IMR-90 (cell line): ENCODE data around the gene HEATR5A. TPM values are rescaled to one million over a fixed set of nuclear protein-coding genes. Genes with fewer than 3 reads are reported as not detected.

ENCODE experiments used
- ATAC-seq: fragments of 200-7000 bp; cut with Tn5 transposase; 2 replicates; pipeline ENCODE4 v1.9.1; 2020; ENCODE audit warnings: low read depth, mild to moderate bottlenecking, moderate library complexity
- BruUV-seq: library from RNA; stranded (reverse); fragments of 400-500 nt; replicated peaks from 2 replicates; lab custom pipeline; 2021; lab: Mats Ljungman, UMichigan
- CTCF ChIA-PET: fragments of 300-600 bp; formaldehyde crosslinking; extraction: SDS; loops from one replicate; lab custom pipeline; 2021; ENCODE audit warnings: antibody characterized with exemption; lab: Yijun Ruan, JAX
- POLR2A ChIA-PET: fragments of 300-600 bp; sonication (Branson Sonifier 250); formaldehyde crosslinking; loops from one replicate; lab custom pipeline; 2022; ENCODE audit warnings: antibody characterized with exemption; ENCODE audit not compliant: unreplicated experiment; lab: Charles Lee
- DNase-seq: peaks from one replicate; pipeline ENCODE4 v3.0.0; 2013
- H2AFZ ChIP-seq: replicated peaks from 2 replicates; pipeline ENCODE3; 2013; ENCODE audit warnings: low read length, mild to moderate bottlenecking; ENCODE audit not compliant: poor library complexity
- H2AK5ac ChIP-seq: 2 replicates; pipeline ENCODE4 v1.6.1; 2013; ENCODE audit warnings: low read depth, low read length, inconsistent platforms
- H2AK9ac ChIP-seq: replicated peaks from 2 replicates; pipeline ENCODE3; 2013; ENCODE audit warnings: mild to moderate bottlenecking, low read depth, low read length, moderate library complexity; ENCODE audit not compliant: poor library complexity
- H2BK120ac ChIP-seq: 2 replicates; pipeline ENCODE4 v1.6.1; 2013; ENCODE audit warnings: low read depth, low read length, inconsistent platforms
- H2BK15ac ChIP-seq: 3 replicates; pipeline ENCODE4 v1.6.1; 2013; ENCODE audit warnings: low read depth, low read length, inconsistent platforms
- H2BK20ac ChIP-seq: 2 replicates; pipeline ENCODE4 v1.6.1; 2013; ENCODE audit warnings: low read depth, mild to moderate bottlenecking, inconsistent platforms, low read length, moderate library complexity
- H2BK5ac ChIP-seq: 2 replicates; pipeline ENCODE4 v1.6.1; 2013; ENCODE audit warnings: mild to moderate bottlenecking, low read depth, low read length, inconsistent platforms; ENCODE audit not compliant: poor library complexity, severe bottlenecking
- H3K14ac ChIP-seq: replicated peaks from 2 replicates; pipeline ENCODE4 v1.6.1; 2013; ENCODE audit warnings: low read depth, low read length, inconsistent platforms
- H3K18ac ChIP-seq: 2 replicates; pipeline ENCODE4 v1.6.1; 2013; ENCODE audit warnings: low read depth, low read length, control low read depth
- H3K23ac ChIP-seq: 2 replicates; pipeline ENCODE4 v1.6.1; 2013; ENCODE audit warnings: low read depth, low read length, inconsistent platforms
- H3K27ac ChIP-seq: 2 replicates; pipeline ENCODE4 v1.5.1; 2013; ENCODE audit warnings: mild to moderate bottlenecking, control low read depth, low read length; ENCODE audit not compliant: insufficient read depth
- H3K27me3 ChIP-seq: 2 replicates; pipeline ENCODE4 v1.6.1; 2013; ENCODE audit warnings: low read length; ENCODE audit not compliant: control insufficient read depth, insufficient read depth
- H3K36me3 ChIP-seq: 2 replicates; pipeline ENCODE4 v1.6.1; 2013; ENCODE audit warnings: low read length, mixed read lengths; ENCODE audit not compliant: control insufficient read depth, insufficient read depth
- H3K4ac ChIP-seq: 2 replicates; pipeline ENCODE4 v1.6.1; 2013; ENCODE audit warnings: low read depth, low read length, inconsistent platforms
- H3K4me1 ChIP-seq: 2 replicates; pipeline ENCODE4 v1.6.1; 2013; ENCODE audit warnings: low read length, mixed read lengths; ENCODE audit not compliant: control insufficient read depth, insufficient read depth
- H3K4me2 ChIP-seq: 2 replicates; pipeline ENCODE4 v1.6.1; 2013; ENCODE audit warnings: low read depth, mild to moderate bottlenecking, control low read depth, low read length, moderate library complexity
- H3K4me3 ChIP-seq: 2 replicates; pipeline ENCODE4 v1.5.1; 2013; ENCODE audit warnings: low read depth, mild to moderate bottlenecking, control low read depth, low read length, moderate library complexity; ENCODE audit not compliant: insufficient read depth
- H3K56ac ChIP-seq: 2 replicates; pipeline ENCODE4 v1.6.1; 2013; ENCODE audit warnings: low read length, inconsistent platforms; ENCODE audit not compliant: insufficient read depth; ENCODE audit errors: extremely low read depth
- H3K79me1 ChIP-seq, 2 experiments: 2 replicates each; pipeline ENCODE4 v1.6.1; 2013; ENCODE audit warnings: low read length in 2 of 2, inconsistent platforms in 1 of 2, low read depth in 1 of 2
- H3K9ac ChIP-seq: 2 replicates; pipeline ENCODE4 v1.6.1; 2013; ENCODE audit warnings: low read depth, low read length, control low read depth
- H3K9me1 ChIP-seq: 2 replicates; pipeline ENCODE4 v1.6.1; 2013; ENCODE audit warnings: low read length, inconsistent platforms; ENCODE audit not compliant: insufficient read depth
- H3K9me3 ChIP-seq: 2 replicates; pipeline ENCODE4 v1.6.1; 2013; ENCODE audit warnings: low read length; ENCODE audit not compliant: control insufficient read depth, insufficient read depth
- H4K20me1 ChIP-seq: 2 replicates; pipeline ENCODE4 v1.6.1; 2013; ENCODE audit warnings: low read length, inconsistent platforms; ENCODE audit not compliant: insufficient read depth
- H4K5ac ChIP-seq: 2 replicates; pipeline ENCODE4 v1.6.1; 2013; ENCODE audit warnings: mild to moderate bottlenecking, low read depth, low read length, control low read depth
- H4K8ac ChIP-seq, 2 experiments: 2 replicates each; pipeline ENCODE4 v1.6.1; 2013; ENCODE audit warnings: low read depth in 2 of 2, low read length in 2 of 2, control low read depth in 1 of 2, inconsistent platforms in 1 of 2
- H4K91ac ChIP-seq: 2 replicates; pipeline ENCODE4 v1.6.1; 2013; ENCODE audit warnings: low read depth, low read length, inconsistent platforms; ENCODE audit not compliant: insufficient read depth
- CEBPB ChIP-seq: IDR thresholded peaks from 2 replicates; pipeline ENCODE4 v1.6.1; 2012; ENCODE audit warnings: low read depth, low read length, improper control_type of control experiment
- MAZ ChIP-seq: IDR thresholded peaks from 2 replicates; pipeline ENCODE4 v1.6.1; 2012; ENCODE audit warnings: low read depth, mild to moderate bottlenecking, low read length, improper control_type of control experiment, moderate library complexity, borderline replicate concordance
- NFE2L2 ChIP-seq: fragments of 150-350 bp; IDR thresholded peaks from 2 replicates; pipeline ENCODE4 v1.6.1; 2016; ENCODE audit warnings: low read depth, mild to moderate bottlenecking, low read length
- POLR2A ChIP-seq: IDR thresholded peaks from 2 replicates; pipeline ENCODE4 v1.6.1; 2012; ENCODE audit warnings: mild to moderate bottlenecking, low read depth, low read length
- RAD21 ChIP-seq: IDR thresholded peaks from 2 replicates; pipeline ENCODE4 v1.6.1; 2012; ENCODE audit warnings: low read length, improper control_type of control experiment
- RFX5 ChIP-seq: IDR thresholded peaks from 2 replicates; pipeline ENCODE4 v1.8.0; 2012; ENCODE audit warnings: low read depth, mild to moderate bottlenecking, low read length, moderate library complexity
- WGBS, 2 experiments: methylation state at CpG; one replicate each; pipeline versions ENCODE4 v1.1.5 to v1.1.7; 2013; ENCODE audit warnings: missing lambda C conversion rate in 2 of 2; ENCODE audit not compliant: insufficient read length in 1 of 2; ENCODE audit errors: extremely low coverage in 2 of 2; 5-methylcytosine and 5-hydroxymethylcytosine counted together
- dilution Hi-C: fragments of 300-500 bp; cut with HindIII; formaldehyde crosslinking; loops from one replicate; pipeline ENCODE4 v1.14.3; 2018; ENCODE audit warnings: low sequenced_read_pairs; ENCODE audit not compliant: unreplicated experiment
- in situ Hi-C: fragments of 300-500 bp; cut with MboI; formaldehyde crosslinking; loops from 3 replicates; pipeline ENCODE4 v1.14.3; 2019; ENCODE audit warnings: low sequenced_read_pairs, inconsistent platforms, mixed read lengths
- intact Hi-C: fragments of 100-400 bp; cut with micrococcal nuclease; formaldehyde crosslinking; loops from 2 replicates; pipeline ENCODE4 v1.10.0; 2022
- polyA plus RNA-seq, 3 experiments: library from polyadenylated mRNA; depleted of rRNA; stranded (reverse); fragments of >200 nt; gene quantifications; 2 replicates each; pipeline ENCODE4 v1.2.3, GENCODE V29; 2012; ENCODE audit warnings: low replicate concordance in 1 of 3
- total RNA-seq: library from RNA; depleted of rRNA; stranded (reverse); fragments of >200 nt; gene quantifications from 2 replicates; pipeline ENCODE4 v1.2.3, GENCODE V29; 2012
- TF ChIP-seq, protein P1 (sequence below): conservative IDR thresholded peaks from 2 replicates; pipeline ENCODE4 v1.5.1; 2012; ENCODE audit warnings: mild to moderate bottlenecking, low read depth, low read length, improper control_type of control experiment
- TF ChIP-seq, protein P2 (sequence below): fragments of 150-350 bp; IDR thresholded peaks from 2 replicates; pipeline ENCODE4 v1.6.1; 2016; ENCODE audit warnings: low read depth, mild to moderate bottlenecking, low read length, moderate library complexity, borderline replicate concordance

Gene HEATR5A
- total and polyA plus RNA-seq, 2 of the 4 experiments (the other 2 are of a cell fraction): 14.0 to 48.9 TPM

DNA sequence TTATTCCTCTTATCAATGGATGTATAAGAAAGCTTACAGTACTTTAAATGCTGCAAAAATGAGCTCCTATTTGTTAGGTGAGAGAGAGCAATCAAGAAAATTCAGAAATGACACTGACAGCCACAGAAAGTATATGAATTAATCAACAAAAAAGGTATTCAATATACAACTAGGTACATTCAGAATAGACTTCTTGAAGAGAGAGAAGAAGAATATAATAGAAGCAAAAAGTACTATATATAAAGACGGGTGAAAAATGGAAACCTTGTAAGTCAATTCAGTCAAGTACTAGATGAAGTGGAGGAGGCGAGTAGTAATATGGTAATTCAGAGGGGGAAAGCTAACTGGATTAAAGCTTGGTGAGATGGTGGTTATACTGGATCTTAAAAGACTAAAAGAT, 74.3 kb downstream of the HEATR5A start:
- in situ Hi-C loops: no loop called here
- H3K4ac ChIP-seq: no peak overlapping the region

More for the DNA sequence above, 74.3 kb downstream of the HEATR5A start:
- intact Hi-C loops: no loop called here
- Histone ChIP-seq H3K9me1 (peaks cover 3% of the 10 kb centered on the region; the same call in 1 of the 2 replicates), H2AK5ac (no peak overlapping the region), H3K4me2 (no peak overlapping the region), H3K9ac (no peak overlapping the region), H3K23ac (no peak overlapping the region), H3K27ac (no peak overlapping the region), H3K36me3 (peaks cover 16% of the 10 kb centered on the region), H3K27me3 (no peaks in the 10 kb centered on the region), H2BK5ac (no peak overlapping the region), H2BK120ac (no peak overlapping the region), H4K5ac (no peak overlapping the region), H3K14ac (no peak overlapping the region), H3K18ac (no peak overlapping the region), H4K91ac (no peak overlapping the region), H3K56ac (no peak overlapping the region), H3K79me1 (no peaks in the 10 kb centered on the region; a peak in 1 of 4 replicates), H4K20me1 (no peaks in the 10 kb centered on the region), H2AFZ (no peak overlapping the region), H3K4me1 (peaks cover 2% of the 10 kb centered on the region), H3K9me3 (no peaks in the 10 kb centered on the region), H4K8ac (no peak overlapping the region), H2AK9ac (no peak overlapping the region), H3K4me3 (no peak overlapping the region), H2BK20ac (no peak overlapping the region), H2BK15ac (no peak overlapping the region)
- TF ChIP-seq MAZ (no peak), RAD21 (no peak), RFX5 (no peak), POLR2A (no peak), CEBPB (no peak), NFE2L2 (no peak)
- TF ChIP-seq, protein P1, sequence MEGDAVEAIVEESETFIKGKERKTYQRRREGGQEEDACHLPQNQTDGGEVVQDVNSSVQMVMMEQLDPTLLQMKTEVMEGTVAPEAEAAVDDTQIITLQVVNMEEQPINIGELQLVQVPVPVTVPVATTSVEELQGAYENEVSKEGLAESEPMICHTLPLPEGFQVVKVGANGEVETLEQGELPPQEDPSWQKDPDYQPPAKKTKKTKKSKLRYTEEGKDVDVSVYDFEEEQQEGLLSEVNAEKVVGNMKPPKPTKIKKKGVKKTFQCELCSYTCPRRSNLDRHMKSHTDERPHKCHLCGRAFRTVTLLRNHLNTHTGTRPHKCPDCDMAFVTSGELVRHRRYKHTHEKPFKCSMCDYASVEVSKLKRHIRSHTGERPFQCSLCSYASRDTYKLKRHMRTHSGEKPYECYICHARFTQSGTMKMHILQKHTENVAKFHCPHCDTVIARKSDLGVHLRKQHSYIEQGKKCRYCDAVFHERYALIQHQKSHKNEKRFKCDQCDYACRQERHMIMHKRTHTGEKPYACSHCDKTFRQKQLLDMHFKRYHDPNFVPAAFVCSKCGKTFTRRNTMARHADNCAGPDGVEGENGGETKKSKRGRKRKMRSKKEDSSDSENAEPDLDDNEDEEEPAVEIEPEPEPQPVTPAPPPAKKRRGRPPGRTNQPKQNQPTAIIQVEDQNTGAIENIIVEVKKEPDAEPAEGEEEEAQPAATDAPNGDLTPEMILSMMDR: no peak
- TF ChIP-seq, protein P2, sequence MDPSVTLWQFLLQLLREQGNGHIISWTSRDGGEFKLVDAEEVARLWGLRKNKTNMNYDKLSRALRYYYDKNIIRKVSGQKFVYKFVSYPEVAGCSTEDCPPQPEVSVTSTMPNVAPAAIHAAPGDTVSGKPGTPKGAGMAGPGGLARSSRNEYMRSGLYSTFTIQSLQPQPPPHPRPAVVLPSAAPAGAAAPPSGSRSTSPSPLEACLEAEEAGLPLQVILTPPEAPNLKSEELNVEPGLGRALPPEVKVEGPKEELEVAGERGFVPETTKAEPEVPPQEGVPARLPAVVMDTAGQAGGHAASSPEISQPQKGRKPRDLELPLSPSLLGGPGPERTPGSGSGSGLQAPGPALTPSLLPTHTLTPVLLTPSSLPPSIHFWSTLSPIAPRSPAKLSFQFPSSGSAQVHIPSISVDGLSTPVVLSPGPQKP: no peak
- DNase-seq (no peak), ATAC-seq (no peak)
- CTCF ChIA-PET: interaction anchor here (0.6 kb wide), 1 partner anchor 8 kb away, joined by 3 read pairs; no protein-coding TSS in a partner anchor
- WGBS, 2 experiments: 100% methylated on average over 1 of the region's 2 CpGs; no CpG with 5 or more reads in 1 of the 2 experiments
- BruUV-seq: no TSS peak
- POLR2A ChIA-PET: no interaction called here
- dilution Hi-C loops: no loop called here
